ENCODE data around the gene RAPH1.
"Not testable (repeated sequence)": the region's sequence is repeated elsewhere in the genome, so short reads cannot be mapped to it uniquely, and the experiment has no call there.

RAPH1 gene

GRCh38 chr2:203383038-203383437, 152.1 kb downstream of the RAPH1 start:
- H3K36me3 ChIP-seq = peaks cover 27% of the 10 kb centered on the region
- no peaks in the 10 kb centered on the region for H3K9me3 ChIP-seq
- H3K4me2 ChIP-seq = no peak overlapping the region
- H4K20me1 ChIP-seq = no peaks in the 10 kb centered on the region
- H3K4me1 ChIP-seq = no peaks in the 10 kb centered on the region
- TF ChIP-seq Cebpa-rat (IDR thresholded peaks at IDR 0.05) = no peak
- H3K9ac ChIP-seq = no peak overlapping the region
- H3K27me3 ChIP-seq = no peaks in the 10 kb centered on the region
- H3K4me3 ChIP-seq = no peak overlapping the region
- H3K27ac ChIP-seq = no peak overlapping the region

DNA sequence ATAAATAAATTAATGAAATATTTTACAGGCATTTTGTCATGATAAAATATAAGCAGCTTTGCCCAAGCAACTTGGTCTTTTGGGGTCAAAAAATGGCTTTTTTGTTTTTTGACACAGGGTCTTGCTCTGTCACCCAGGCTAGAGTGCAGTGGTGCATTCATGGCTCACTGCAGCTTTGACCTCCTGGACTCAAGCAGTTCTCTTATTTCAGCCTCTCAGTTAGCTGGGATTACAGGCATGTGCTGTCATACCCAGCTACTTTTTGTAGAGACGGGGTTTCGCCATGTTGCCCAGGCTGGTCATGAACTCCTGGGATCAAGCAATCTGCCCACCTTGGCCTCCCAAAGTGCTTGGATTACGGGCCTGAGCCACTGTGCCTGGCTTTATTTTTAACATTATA, 155.9 kb downstream of the RAPH1 start:
- H4K20me1 ChIP-seq = peaks cover 5% of the 10 kb centered on the region; the same call in 1 of the 2 replicates
- no peaks in the 10 kb centered on the region for H3K9me3 ChIP-seq
- H3K4me3 ChIP-seq = no peak overlapping the region
- H3K4me2 ChIP-seq = no peak overlapping the region
- TF ChIP-seq Cebpa-rat (IDR thresholded peaks at IDR 0.05) = no peak
- H3K36me3 ChIP-seq = peaks cover 22% of the 10 kb centered on the region
- H3K4me1 ChIP-seq = no peaks in the 10 kb centered on the region
- H3K9ac ChIP-seq = no peak overlapping the region
- H3K27ac ChIP-seq = no peak overlapping the region
- no peaks in the 10 kb centered on the region for H3K27me3 ChIP-seq

DNA sequence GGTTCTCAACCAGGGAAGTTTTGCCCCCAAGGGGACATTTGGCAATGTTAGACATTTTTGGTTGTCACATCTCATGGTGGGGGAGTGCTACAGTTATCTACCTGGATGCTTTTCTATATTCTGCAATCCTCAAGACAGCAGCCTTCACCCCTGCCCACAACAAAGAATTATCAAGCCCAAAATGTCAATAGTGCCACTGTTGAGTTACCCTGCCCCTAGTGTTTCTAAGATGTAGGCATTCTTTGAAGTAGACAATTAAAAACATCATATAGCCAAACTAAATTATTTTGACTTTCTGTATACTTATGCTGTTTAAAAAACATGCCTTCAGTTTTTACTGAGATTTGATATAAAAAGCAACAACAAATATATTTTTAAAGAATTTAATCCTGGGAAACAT, 158.9 kb downstream of the RAPH1 start:
- no peak overlapping the region for H3K27ac ChIP-seq
- H3K36me3 ChIP-seq = peaks cover 20% of the 10 kb centered on the region
- peaks cover 4% of the 10 kb centered on the region for H3K9me3 ChIP-seq
- no peaks in the 10 kb centered on the region for H3K4me1 ChIP-seq
- H3K4me2 ChIP-seq = no peak overlapping the region
- H3K27me3 ChIP-seq = no peaks in the 10 kb centered on the region
- no peak for TF ChIP-seq Cebpa-rat (IDR thresholded peaks at IDR 0.05)
- H3K4me3 ChIP-seq = no peak overlapping the region
- no peak overlapping the region for H3K9ac ChIP-seq
- H4K20me1 ChIP-seq = peaks cover 5% of the 10 kb centered on the region; the same call in 1 of the 2 replicates

- H3K4me3 ChIP-seq, H3K4me2 ChIP-seq, H3K27me3 ChIP-seq, H3K4me1 ChIP-seq, H3K27ac ChIP-seq, H3K9ac ChIP-seq, H4K20me1 ChIP-seq: not testable (repeated sequence)
- Histone ChIP-seq H3K36me3 (peaks cover 41% of the 10 kb centered on the region), H3K9me3 (peaks cover 13% of the 10 kb centered on the region)
Observed at GRCh38 chr2:203372706-203373105, 162.4 kb downstream of the RAPH1 start.

GRCh38 chr2:203366639-203367466, 168.2 kb downstream of the RAPH1 start:
- Histone ChIP-seq H3K9me3 (peaks cover 9% of the 10 kb centered on the region; the same call in 1 of the 2 replicates), H3K4me2 (no peak overlapping the region), H3K9ac (no peak overlapping the region), H3K27me3 (no peaks in the 10 kb centered on the region), H4K20me1 (peaks cover 10% of the 10 kb centered on the region; the same call in 1 of the 2 replicates), H3K36me3 (peaks cover 32% of the 10 kb centered on the region), H3K4me1 (0 out of 2 replicates have a peak, but pooled peaks cover 4% of the 10 kb centered on the region), H3K27ac (no peak overlapping the region), H3K4me3 (no peak overlapping the region)
- TF ChIP-seq Cebpa-rat (IDR thresholded peaks at IDR 0.05) = no peak

- TF ChIP-seq Cebpa-rat (IDR thresholded peaks at IDR 0.05) = no peak
- no peaks in the 10 kb centered on the region for H3K4me1 ChIP-seq
- H3K27me3 ChIP-seq = no peaks in the 10 kb centered on the region
- peaks cover 21% of the 10 kb centered on the region for H4K20me1 ChIP-seq
- H3K4me3 ChIP-seq = no peak overlapping the region
- no peak overlapping the region for H3K4me2 ChIP-seq
- H3K36me3 ChIP-seq = peaks cover 17% of the 10 kb centered on the region
- peaks cover 4% of the 10 kb centered on the region; the same call in 1 of the 2 replicates for H3K9me3 ChIP-seq
- no peak overlapping the region for H3K27ac ChIP-seq
- no peak overlapping the region for H3K9ac ChIP-seq
Observed at GRCh38 chr2:203361922-203362321, 173.2 kb downstream of the RAPH1 start.

DNA sequence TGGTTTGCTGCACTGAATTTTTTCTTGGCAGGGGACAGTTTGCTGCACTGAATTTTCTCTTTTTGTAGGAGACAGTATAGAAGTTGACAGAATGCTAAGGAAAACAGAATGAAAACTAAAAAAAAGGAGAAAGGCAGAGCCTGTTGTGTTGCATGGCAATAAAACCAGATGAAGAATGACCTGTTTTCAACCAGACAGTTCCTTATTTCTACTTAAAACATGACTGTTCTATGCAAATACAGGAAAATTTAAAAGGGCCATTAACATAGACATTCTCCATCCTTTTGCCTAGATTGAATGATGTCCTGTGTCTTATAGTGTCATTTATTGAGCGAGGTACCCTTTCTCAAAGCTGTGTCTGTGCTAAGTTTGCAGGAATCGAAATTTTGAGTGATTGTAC, 173.6 kb downstream of the RAPH1 start:
- peaks cover 21% of the 10 kb centered on the region for H4K20me1 ChIP-seq
- peaks cover 12% of the 10 kb centered on the region for H3K36me3 ChIP-seq
- peaks cover 4% of the 10 kb centered on the region; the same call in 1 of the 2 replicates for H3K9me3 ChIP-seq
- H3K4me2 ChIP-seq = no peak overlapping the region
- no peak overlapping the region for H3K27ac ChIP-seq
- no peak overlapping the region for H3K9ac ChIP-seq
- no peaks in the 10 kb centered on the region for H3K4me1 ChIP-seq
- H3K27me3 ChIP-seq = no peaks in the 10 kb centered on the region
- TF ChIP-seq Cebpa-rat (IDR thresholded peaks at IDR 0.05) = no peak
- no peak overlapping the region for H3K4me3 ChIP-seq

DNA sequence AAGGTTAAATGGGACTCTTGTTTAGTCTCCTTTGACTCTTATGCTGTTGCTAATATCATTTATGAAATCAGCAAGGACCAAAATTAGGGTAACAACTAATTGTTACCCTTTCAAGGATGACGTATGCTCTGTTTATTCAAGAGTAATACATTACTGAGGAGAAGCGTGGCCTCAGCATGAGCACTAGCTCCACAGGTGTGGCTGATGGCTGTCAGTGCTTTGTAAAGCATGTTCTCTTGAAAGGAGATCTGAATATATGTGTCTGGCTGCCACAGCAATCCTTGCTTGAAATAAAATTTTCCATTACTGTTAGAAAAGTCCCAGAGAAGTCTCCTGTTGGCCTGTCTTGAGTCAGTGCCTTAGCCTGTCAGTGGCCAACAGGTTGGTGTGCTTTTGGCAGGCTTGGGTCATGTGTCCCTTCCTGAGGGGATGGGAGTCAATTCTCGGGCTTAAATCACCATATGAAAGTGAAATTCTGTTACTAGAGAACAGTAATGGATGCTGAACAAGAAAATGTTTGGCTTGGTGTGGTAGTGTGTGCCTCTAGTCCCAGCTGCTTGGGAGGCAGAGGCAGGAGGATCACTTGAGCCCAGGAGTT, 174.2 kb downstream of the RAPH1 start:
- Histone ChIP-seq H3K4me1 (no peaks in the 10 kb centered on the region), H3K27me3 (no peaks in the 10 kb centered on the region), H3K4me2 (no peak overlapping the region), H3K9ac (no peak overlapping the region), H4K20me1 (peaks cover 21% of the 10 kb centered on the region), H3K36me3 (peaks cover 12% of the 10 kb centered on the region), H3K9me3 (peaks cover 4% of the 10 kb centered on the region; the same call in 1 of the 2 replicates), H3K4me3 (no peak overlapping the region), H3K27ac (no peak overlapping the region)
- no peak for TF ChIP-seq Cebpa-rat (IDR thresholded peaks at IDR 0.05)

DNA sequence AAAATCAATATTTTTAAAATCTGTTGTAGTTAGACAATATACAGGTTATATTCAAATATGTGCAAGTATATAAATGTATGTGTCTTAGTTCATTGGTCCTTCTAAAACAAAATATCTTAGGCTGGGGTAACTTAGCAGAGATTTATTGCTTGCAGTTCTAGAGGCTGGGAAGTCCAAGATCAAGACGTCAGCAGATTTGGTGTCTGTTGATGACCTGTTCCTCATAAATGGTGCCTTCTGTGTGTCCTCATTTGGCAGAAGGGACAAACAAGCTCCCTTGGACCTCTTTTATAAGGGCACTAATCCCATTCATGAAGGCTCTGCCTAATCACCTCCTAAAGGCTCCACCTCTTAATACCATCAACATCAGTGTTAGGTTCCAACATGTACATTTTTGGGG, 175.7 kb downstream of the RAPH1 start:
- peaks cover 19% of the 10 kb centered on the region for H3K36me3 ChIP-seq
- H3K4me1 ChIP-seq = no peaks in the 10 kb centered on the region
- H3K4me2 ChIP-seq = no peak overlapping the region
- no peak overlapping the region for H3K27ac ChIP-seq
- no peak overlapping the region for H3K4me3 ChIP-seq
- peaks cover 4% of the 10 kb centered on the region; the same call in 1 of the 2 replicates for H3K9me3 ChIP-seq
- no peaks in the 10 kb centered on the region for H3K27me3 ChIP-seq
- H3K9ac ChIP-seq = no peak overlapping the region
- H4K20me1 ChIP-seq = peaks cover 21% of the 10 kb centered on the region
- TF ChIP-seq Cebpa-rat (IDR thresholded peaks at IDR 0.05) = no peak

- Histone ChIP-seq H3K27ac (no peak overlapping the region), H3K36me3 (peaks cover 33% of the 10 kb centered on the region), H3K4me1 (peaks cover 6% of the 10 kb centered on the region; the same call in 1 of the 2 replicates), H3K9ac (no peak overlapping the region), H3K9me3 (peaks cover 8% of the 10 kb centered on the region; the same call in 1 of the 2 replicates), H4K20me1 (peaks cover 26% of the 10 kb centered on the region; the same call in 1 of the 2 replicates), H3K4me3 (no peak overlapping the region), H3K4me2 (no peak overlapping the region), H3K27me3 (no peaks in the 10 kb centered on the region)
- no peak for TF ChIP-seq Cebpa-rat (IDR thresholded peaks at IDR 0.05)
Observed at GRCh38 chr2:203354966-203355365, 180.1 kb downstream of the RAPH1 start.

Measured in BLaER1 (cell line).